SK-N-SH (cell line): ENCODE results near the gene METTL27.

Source experiments
- CTCF ChIP-seq: fragments of 200-600 bp; sonication (generic); IDR thresholded peaks from 2 replicates; pipeline ENCODE4 v1.6.1; 2017; ENCODE audit warnings: antibody characterized with exemption, mild to moderate bottlenecking, moderate library complexity
- ELF1 ChIP-seq: IDR thresholded peaks from 2 replicates; pipeline ENCODE4 v1.4.0; 2012
- EP300 ChIP-seq, 2 experiments: IDR thresholded peaks; 2 replicates each; pipeline versions ENCODE4 v1.4.0 to v1.6.1; 2012; ENCODE audit warnings: borderline replicate concordance in 1 of 2, low read depth in 1 of 2, low read length in 1 of 2
- EZH2phosphoT487 ChIP-seq: fragments of 200-600 bp; sonication (generic); IDR thresholded peaks from 2 replicates; pipeline ENCODE4 v1.6.1; 2017; ENCODE audit warnings: low read depth, mixed run types, mild to moderate bottlenecking, antibody characterized with exemption, moderate library complexity, borderline replicate concordance
- JUND ChIP-seq: IDR thresholded peaks from 2 replicates; pipeline ENCODE4 v1.4.0; 2012
- NFIC ChIP-seq: IDR thresholded peaks from 2 replicates; pipeline ENCODE4 v1.4.0; 2012; ENCODE audit warnings: borderline replicate concordance
- NRF1 ChIP-seq: IDR thresholded peaks from 2 replicates; pipeline ENCODE4 v1.6.1; 2012; ENCODE audit warnings: low read depth, mild to moderate bottlenecking, low read length
- POLR2AphosphoS5 ChIP-seq: IDR thresholded peaks from 2 replicates; pipeline ENCODE4 v1.6.1; 2012; ENCODE audit warnings: low read depth, low read length
- RFX5 ChIP-seq: IDR thresholded peaks from 2 replicates; pipeline ENCODE4 v1.6.1; 2012; ENCODE audit warnings: mild to moderate bottlenecking, improper control_type of control experiment, low read length
- TAF1 ChIP-seq: IDR thresholded peaks from 2 replicates; pipeline ENCODE4 v1.6.1; 2012; ENCODE audit warnings: low read depth, mild to moderate bottlenecking, low read length, moderate library complexity, borderline replicate concordance
- TCF12 ChIP-seq: IDR thresholded peaks from 2 replicates; pipeline ENCODE4 v1.4.0; 2012
- ZBTB33 ChIP-seq: IDR thresholded peaks from 2 replicates; pipeline ENCODE4 v1.4.0; 2012; ENCODE audit warnings: low read depth, borderline replicate concordance
- TF ChIP-seq, protein P1 (sequence below): fragments of 150-350 bp; IDR thresholded peaks from 2 replicates; pipeline ENCODE4 v1.6.1; 2017; ENCODE audit warnings: antibody characterized with exemption, low read length, low read depth, borderline replicate concordance
- TF ChIP-seq, protein P2 (sequence below): IDR thresholded peaks from 2 replicates; pipeline ENCODE4; 2012

DNA sequence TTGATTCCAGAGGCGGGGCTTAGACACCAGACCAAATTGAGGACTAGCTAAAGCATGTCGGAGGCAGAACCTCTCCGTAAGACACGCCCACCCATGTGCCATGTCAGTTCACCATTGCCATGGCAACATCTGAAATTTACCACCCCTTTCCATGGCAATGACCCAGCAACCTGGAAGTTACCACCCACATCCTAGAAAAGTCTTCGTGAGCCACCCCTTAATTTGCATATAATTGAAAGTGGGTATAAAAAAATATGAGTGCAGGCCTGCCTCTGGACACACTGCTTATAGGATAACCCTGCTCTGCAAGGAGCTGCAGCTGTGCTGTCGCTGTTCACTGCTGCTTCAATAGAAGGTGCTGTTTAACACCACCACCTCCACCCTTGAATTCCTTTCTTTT lies 46.6 kb upstream of the METTL27 start:
- TF ChIP-seq TCF12 (no peak), RFX5 (no peak), CTCF (no peak), EP300 (IDR thresholded peaks at IDR 0.05; ENCODE audit: borderline replicate concordance in 1 of 2, low read depth in 1 of 2, low read length in 1 of 2) (no peak), NRF1 (no peak), JUND (no peak), EZH2phosphoT487 (no peak), ZBTB33 (no peak), NFIC (no peak), TAF1 (no peak), ELF1 (no peak), POLR2AphosphoS5 (no peak)
- TF ChIP-seq, protein P1, sequence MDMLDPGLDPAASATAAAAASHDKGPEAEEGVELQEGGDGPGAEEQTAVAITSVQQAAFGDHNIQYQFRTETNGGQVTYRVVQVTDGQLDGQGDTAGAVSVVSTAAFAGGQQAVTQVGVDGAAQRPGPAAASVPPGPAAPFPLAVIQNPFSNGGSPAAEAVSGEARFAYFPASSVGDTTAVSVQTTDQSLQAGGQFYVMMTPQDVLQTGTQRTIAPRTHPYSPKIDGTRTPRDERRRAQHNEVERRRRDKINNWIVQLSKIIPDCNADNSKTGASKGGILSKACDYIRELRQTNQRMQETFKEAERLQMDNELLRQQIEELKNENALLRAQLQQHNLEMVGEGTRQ = no peak
- TF ChIP-seq, protein P2, sequence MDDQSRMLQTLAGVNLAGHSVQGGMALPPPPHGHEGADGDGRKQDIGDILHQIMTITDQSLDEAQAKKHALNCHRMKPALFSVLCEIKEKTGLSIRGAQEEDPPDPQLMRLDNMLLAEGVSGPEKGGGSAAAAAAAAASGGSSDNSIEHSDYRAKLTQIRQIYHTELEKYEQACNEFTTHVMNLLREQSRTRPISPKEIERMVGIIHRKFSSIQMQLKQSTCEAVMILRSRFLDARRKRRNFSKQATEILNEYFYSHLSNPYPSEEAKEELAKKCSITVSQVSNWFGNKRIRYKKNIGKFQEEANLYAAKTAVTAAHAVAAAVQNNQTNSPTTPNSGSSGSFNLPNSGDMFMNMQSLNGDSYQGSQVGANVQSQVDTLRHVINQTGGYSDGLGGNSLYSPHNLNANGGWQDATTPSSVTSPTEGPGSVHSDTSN = no peak
